Thoracic aorta (tissue), 2 donors: Measurements from ENCODE around the gene PLAAT3. TPM values are rescaled to one million over a fixed set of nuclear protein-coding genes. Genes with fewer than 3 reads are reported as not detected.
"Not testable (repeated sequence)": the region's sequence is repeated elsewhere in the genome, so short reads cannot be mapped to it uniquely, and the experiment has no call there.

Source experiments
- ATAC-seq: fragments of 150-250 bp; one replicate; pipeline ENCODE4 v1.8.0; 2017; ENCODE audit warnings: low read depth; ENCODE audit not compliant: insufficient number of reproducible peaks, low FRiP score
- DNase-seq: peaks from one replicate; pipeline ENCODE4 v3.0.0-alpha.2; 2020; ENCODE audit warnings: low spot score
- H3K27ac ChIP-seq, 2 donors: fragments of 200-600 bp; sonication (generic); 1 replicate in 1 of 2; 2 replicates in 1 of 2; pipeline ENCODE4 v1.5.1; 2016; ENCODE audit warnings: mild to moderate bottlenecking in 2 of 2, moderate library complexity in 2 of 2
- H3K27me3 ChIP-seq: fragments of 200-600 bp; sonication (generic); replicated peaks from 2 replicates; pipeline ENCODE4 v1.6.0; 2016; ENCODE audit warnings: mild to moderate bottlenecking; ENCODE audit not compliant: insufficient read depth
- H3K36me3 ChIP-seq: fragments of 200-600 bp; sonication (generic); one replicate; pipeline ENCODE4 v1.5.1; 2016
- H3K4me1 ChIP-seq, 2 donors: fragments of 200-600 bp; sonication (generic); 1 replicate in 1 of 2; 2 replicates in 1 of 2; pipeline versions ENCODE4 v1.5.1 to v1.6.0; 2016; ENCODE audit warnings: low read depth in 2 of 2, mild to moderate bottlenecking in 1 of 2; ENCODE audit not compliant: control insufficient read depth in 1 of 2
- H3K4me3 ChIP-seq: fragments of 200-600 bp; sonication (generic); 2 replicates; pipeline ENCODE4 v1.5.1; 2016; ENCODE audit warnings: mild to moderate bottlenecking
- H3K9me3 ChIP-seq: fragments of 200-600 bp; sonication (generic); 2 replicates; pipeline ENCODE4 v1.5.1; 2016
- total RNA-seq, 2 donors: library from RNA; depleted of rRNA; stranded (reverse); fragments of >200 nt; gene quantifications; one replicate each; pipeline versions ENCODE4 v1.1.0 to v1.2.3, GENCODE V29; 2016
- TF ChIP-seq, protein P1 (sequence below): fragments of 200-600 bp; sonication (generic); IDR thresholded peaks from one replicate; pipeline ENCODE4 v1.5.1; 2019; ENCODE audit warnings: antibody characterized with exemption

Gene PLAAT3
- total RNA-seq, 2 donors from 2014 or later, result 29.5 to 48.7 TPM

GRCh38 chr11:63623513-63624140 is 9.4 kb upstream of the PLAAT3 start:
- no peaks in the 10 kb centered on the region for H3K27me3 ChIP-seq
- H3K27ac ChIP-seq, result no peak overlapping the region
- no peaks in the 10 kb centered on the region for H3K9me3 ChIP-seq
- TF ChIP-seq, protein P1, sequence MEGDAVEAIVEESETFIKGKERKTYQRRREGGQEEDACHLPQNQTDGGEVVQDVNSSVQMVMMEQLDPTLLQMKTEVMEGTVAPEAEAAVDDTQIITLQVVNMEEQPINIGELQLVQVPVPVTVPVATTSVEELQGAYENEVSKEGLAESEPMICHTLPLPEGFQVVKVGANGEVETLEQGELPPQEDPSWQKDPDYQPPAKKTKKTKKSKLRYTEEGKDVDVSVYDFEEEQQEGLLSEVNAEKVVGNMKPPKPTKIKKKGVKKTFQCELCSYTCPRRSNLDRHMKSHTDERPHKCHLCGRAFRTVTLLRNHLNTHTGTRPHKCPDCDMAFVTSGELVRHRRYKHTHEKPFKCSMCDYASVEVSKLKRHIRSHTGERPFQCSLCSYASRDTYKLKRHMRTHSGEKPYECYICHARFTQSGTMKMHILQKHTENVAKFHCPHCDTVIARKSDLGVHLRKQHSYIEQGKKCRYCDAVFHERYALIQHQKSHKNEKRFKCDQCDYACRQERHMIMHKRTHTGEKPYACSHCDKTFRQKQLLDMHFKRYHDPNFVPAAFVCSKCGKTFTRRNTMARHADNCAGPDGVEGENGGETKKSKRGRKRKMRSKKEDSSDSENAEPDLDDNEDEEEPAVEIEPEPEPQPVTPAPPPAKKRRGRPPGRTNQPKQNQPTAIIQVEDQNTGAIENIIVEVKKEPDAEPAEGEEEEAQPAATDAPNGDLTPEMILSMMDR, result no peak
- DNase-seq (no peak), ATAC-seq (no peak)
- no peak overlapping the region for H3K4me3 ChIP-seq
- H3K36me3 ChIP-seq, result peaks cover 7% of the 10 kb centered on the region
- H3K4me1 ChIP-seq, result no peaks in the 10 kb centered on the region

- ATAC-seq (no peak), DNase-seq (no peak)
- H3K4me3 ChIP-seq, result no peak overlapping the region
- H3K27ac ChIP-seq, result no peak overlapping the region
- no peaks in the 10 kb centered on the region for H3K4me1 ChIP-seq
- H3K36me3 ChIP-seq, result peaks cover 4% of the 10 kb centered on the region
- no peaks in the 10 kb centered on the region for H3K27me3 ChIP-seq
- H3K9me3 ChIP-seq, result no peaks in the 10 kb centered on the region
- TF ChIP-seq, protein P1, result no peak
Observed at GRCh38 chr11:63622323-63622722, 8.1 kb upstream of the PLAAT3 start.

DNA sequence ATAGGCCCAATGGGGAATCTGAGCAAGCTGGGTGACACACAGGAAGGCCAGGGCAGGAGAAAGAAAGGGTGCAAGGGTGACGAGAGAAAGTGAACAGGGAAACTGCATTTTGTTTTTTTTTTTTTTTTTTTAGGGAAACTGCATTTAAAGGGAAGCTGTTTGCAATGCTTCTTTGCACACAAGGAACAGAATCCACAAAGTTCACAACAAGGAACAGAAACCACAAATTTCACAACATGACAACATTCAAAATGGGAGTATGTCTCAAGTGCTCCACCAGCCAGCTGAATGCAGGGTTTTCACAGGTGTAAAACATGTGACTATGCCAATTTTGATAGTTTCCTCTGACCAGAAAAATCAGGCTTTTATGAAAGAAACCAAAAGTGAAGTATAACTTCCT is 6.8 kb upstream of the PLAAT3 start:
- ATAC-seq (no peak), DNase-seq (no peak)
- Histone ChIP-seq H3K4me3 (no peak overlapping the region), H3K4me1 (no peaks in the 10 kb centered on the region), H3K27ac (no peak overlapping the region), H3K36me3 (peaks cover 4% of the 10 kb centered on the region), H3K27me3 (no peaks in the 10 kb centered on the region), H3K9me3 (no peaks in the 10 kb centered on the region)
- TF ChIP-seq, protein P1, result no peak

- Histone ChIP-seq H3K36me3 (no peaks in the 10 kb centered on the region), H3K4me1 (no peaks in the 10 kb centered on the region), H3K27ac (no peak overlapping the region), H3K9me3 (no peaks in the 10 kb centered on the region), H3K27me3 (no peaks in the 10 kb centered on the region), H3K4me3 (no peak overlapping the region)
- ATAC-seq (no peak), DNase-seq (no peak)
- TF ChIP-seq, protein P1, result no peak
Observed at GRCh38 chr11:63619967-63620366, 5.7 kb upstream of the PLAAT3 start.

DNA sequence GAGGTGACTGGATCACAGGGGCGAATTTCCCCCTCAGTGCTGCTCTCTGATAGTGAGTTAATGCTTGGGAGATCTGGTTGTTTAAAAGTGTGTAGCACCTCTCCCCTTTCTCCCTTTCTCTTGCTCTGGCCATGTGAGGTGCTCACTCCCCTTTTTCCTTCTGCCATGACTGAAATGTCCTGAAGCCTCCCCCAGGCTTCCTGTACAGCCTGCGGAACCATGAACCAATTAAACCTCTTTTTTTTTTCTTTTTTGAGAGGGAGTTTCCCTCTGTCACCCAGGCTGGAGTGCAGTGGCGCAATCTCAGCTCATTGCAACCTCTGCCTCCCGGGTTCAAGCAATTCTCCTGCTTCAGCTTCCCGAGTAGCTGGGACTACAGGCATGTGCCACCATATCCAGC is 3.5 kb upstream of the PLAAT3 start:
- not testable (repeated sequence) for H3K27ac ChIP-seq, H3K36me3 ChIP-seq, H3K9me3 ChIP-seq, ATAC-seq, H3K27me3 ChIP-seq, H3K4me3 ChIP-seq, H3K4me1 ChIP-seq, DNase-seq

GRCh38 chr11:63616953-63617352 is 2.7 kb upstream of the PLAAT3 start:
- DNase-seq (no peak), ATAC-seq (no peak)
- H3K27ac ChIP-seq, result no peak overlapping the region
- no peak overlapping the region for H3K4me3 ChIP-seq
- no peaks in the 10 kb centered on the region for H3K36me3 ChIP-seq
- TF ChIP-seq, protein P1, result no peak
- H3K9me3 ChIP-seq, result no peaks in the 10 kb centered on the region
- no peaks in the 10 kb centered on the region for H3K27me3 ChIP-seq
- peaks cover 2 to 11% of the 10 kb centered on the region in 2 donors for H3K4me1 ChIP-seq
